Left renal pelvis (tissue), 4 donors: ENCODE results near the gene ATP8A1. TPM values are rescaled to one million over a fixed set of nuclear protein-coding genes. Genes with fewer than 3 reads are reported as not detected.
"Not testable (repeated sequence)": the region's sequence is repeated elsewhere in the genome, so short reads cannot be mapped to it uniquely, and the experiment has no call there.

Experiments used
- DNase-seq, 4 donors: peaks; one replicate each; pipeline ENCODE4 v3.0.0-alpha.2; 2013; ENCODE audit warnings: low read depth in 4 of 4, low spot score in 3 of 4
- polyA plus RNA-seq, 4 donors: library from polyadenylated mRNA; unstranded; fragments of 120-200 nt; gene quantifications; one replicate each; pipeline ENCODE4 v1.2.1, GENCODE V29; 2013; ENCODE audit not compliant: insufficient read length in 4 of 4

The ATP8A1 gene
- polyA plus RNA-seq, 4 donors: 13.6 to 32.4 (median 28.2) TPM

DNA sequence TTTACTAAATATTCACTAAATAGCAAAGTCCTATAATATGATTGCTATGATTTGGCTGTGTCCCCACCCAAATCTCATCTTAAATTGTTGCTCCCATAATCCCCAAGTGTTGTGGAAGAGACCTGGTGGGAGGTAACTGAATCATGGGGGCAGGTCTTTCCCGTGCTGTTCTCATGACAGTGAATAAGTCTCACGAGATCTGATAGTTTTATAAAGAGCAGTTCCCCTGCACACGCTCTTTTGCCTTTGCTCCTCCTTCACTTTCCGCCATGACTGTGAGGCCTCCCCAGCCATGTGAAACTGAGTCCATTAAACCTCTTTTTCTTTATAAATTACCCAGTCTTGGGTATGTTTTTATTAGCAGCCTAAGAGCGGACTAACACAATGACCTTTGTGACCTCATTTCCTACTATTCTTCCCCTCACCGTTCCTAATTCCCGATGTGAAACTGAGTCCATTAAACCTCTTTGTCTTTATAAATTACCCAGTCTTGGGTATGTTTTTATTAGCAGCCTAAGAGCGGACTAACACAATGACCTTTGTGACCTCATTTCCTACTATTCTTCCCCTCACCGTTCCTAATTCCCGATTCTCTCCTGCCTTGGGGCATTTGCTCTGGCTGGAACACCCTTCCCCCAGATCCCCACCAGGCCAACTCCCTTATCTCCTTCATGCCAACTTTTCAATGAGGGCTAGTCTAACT is 4.2 kb downstream of the ATP8A1 start:
- DNase-seq: not testable (repeated sequence)

DNA sequence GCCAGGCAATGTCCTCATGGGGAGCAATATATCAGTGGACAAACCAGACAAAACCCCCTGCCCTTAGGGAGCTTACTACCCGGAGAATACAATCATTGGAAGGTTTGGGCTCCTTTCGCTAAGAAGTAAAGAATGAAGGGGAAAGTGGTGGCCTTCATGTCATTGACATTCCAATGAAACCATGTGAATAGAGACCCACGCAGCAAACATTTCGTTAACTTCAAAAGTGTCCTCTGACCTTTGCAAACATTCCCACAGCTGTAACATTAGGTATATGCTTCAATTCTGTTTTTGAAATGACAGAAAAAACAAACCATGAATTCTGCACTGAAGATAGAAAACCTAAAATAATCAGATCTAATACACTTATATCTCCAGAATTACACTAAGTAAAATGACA is 7.0 kb downstream of the ATP8A1 start:
- DNase-seq: no peak

DNA sequence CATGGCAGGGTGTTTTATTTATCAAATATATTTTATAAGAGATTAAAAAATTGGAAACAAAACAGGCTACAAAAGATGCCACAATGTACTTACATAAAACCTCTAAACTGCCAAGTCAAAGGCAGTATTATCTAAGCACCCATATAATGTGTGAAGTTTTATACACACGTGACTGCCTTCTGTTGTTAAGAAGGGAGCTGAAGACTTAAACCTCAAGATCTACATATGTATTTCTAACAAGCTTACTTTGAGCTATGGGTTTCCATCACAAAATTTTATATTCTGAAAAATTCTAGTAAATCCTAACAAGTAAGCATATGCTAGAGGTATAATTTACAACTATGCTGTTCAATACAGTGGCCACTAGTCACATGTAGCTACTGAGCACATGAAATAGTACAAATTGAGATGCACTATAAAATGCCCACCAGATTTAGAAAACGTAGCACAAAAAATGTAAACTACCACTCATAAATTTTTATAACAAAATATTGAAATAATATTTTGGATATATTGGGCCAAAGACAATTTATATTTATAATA is 9.8 kb downstream of the ATP8A1 start:
- no peak for DNase-seq

GRCh38 chr4:42646013-42646784 is 10.7 kb downstream of the ATP8A1 start:
- no peak for DNase-seq

GRCh38 chr4:42644897-42645296 is 12.0 kb downstream of the ATP8A1 start:
- no peak for DNase-seq

DNA sequence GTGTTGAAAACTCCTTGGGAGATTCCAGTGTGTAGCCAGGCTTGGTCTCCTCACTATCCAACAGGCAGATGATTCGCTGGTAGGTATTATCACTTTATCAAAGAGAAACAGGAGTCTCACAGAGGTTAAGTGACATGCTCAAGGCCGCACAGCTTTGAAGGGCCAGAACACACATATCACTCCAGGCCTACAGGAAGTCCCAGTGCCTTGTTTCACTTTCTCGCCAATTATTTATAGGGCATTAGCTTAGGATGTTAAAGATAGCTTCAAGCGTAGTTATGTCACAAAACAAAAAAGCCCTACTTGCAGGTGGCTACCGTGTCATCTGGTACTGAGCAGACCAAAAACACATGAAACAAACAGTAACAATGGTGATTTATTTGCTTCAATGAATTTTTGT is 13.2 kb downstream of the ATP8A1 start:
- DNase-seq: no peak

GRCh38 chr4:42642845-42643615 is 13.9 kb downstream of the ATP8A1 start:
- no peak for DNase-seq

GRCh38 chr4:42642101-42642797 is 14.7 kb downstream of the ATP8A1 start:
- DNase-seq: no peak

- no peak for DNase-seq
These were observed 15.2 kb downstream of the ATP8A1 start for GRCh38 chr4:42641656-42642055.

GRCh38 chr4:42641161-42641560 is 15.7 kb downstream of the ATP8A1 start:
- no peak for DNase-seq

- DNase-seq: no peak
These were observed 16.3 kb downstream of the ATP8A1 start for GRCh38 chr4:42640613-42641012.

GRCh38 chr4:42638993-42639392 is 17.9 kb downstream of the ATP8A1 start:
- no peak for DNase-seq

DNA sequence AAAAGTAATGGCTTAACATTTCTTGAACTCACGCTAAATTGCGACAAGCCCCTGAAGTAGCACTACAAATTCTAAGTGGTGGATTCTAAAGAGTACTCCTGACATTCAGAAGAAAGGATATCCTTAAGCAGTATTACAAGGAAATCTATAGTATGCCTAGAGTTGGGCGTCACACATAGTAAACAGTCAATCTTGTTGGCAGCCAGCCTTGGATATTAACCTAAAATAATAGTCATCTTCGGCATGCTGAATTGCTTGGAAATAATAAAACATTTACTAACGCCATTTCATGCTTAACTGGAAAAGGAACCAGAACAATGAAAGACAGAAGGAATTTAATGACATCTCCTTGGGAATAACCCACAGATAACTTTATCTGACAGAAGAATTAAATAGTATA is 18.6 kb downstream of the ATP8A1 start:
- DNase-seq: no peak

DNA sequence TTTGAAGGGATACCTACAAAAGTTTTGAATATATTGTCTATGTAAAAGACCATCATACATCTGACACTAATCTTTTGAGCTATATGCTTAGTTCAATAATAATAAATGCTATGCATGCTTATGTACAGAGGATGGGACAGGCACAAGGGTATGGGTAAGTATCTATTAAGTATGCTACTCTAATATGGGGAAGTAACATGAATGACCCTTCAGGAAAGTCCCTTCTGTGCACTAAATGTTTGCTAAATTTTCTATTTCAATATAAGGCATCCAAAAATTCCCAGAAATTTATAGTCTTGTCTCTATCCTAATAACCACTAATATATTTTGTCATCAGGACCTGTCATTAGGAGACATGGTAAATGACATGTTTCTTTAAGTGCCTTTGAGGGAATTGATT is 19.0 kb downstream of the ATP8A1 start:
- DNase-seq: no peak

DNA sequence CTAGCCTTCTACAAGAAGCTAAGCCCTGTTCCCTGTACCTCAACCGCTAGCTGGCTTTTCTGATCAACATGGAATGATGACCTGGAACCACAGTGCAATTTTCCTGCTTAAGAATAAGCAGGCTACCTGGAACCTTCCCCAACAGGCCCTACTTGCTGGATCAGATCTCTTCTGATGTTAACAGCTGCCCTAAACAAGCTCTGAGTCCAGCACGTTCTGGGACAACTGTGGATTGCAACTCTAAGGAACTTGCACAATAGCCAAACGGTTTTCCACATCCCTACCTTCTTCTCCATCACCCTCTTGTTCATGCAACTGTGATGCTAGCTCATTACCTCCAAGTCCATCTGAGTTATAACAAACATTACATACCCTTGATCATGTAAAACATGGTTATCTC is 19.8 kb downstream of the ATP8A1 start:
- DNase-seq: no peak

GRCh38 chr4:42636645-42636949 is 20.3 kb downstream of the ATP8A1 start:
- DNase-seq: no peak

GRCh38 chr4:42633605-42634388 is 23.1 kb downstream of the ATP8A1 start:
- no peak for DNase-seq

GRCh38 chr4:42632653-42633382 is 24.1 kb downstream of the ATP8A1 start:
- DNase-seq: no peak

GRCh38 chr4:42630908-42631307 is 26.0 kb downstream of the ATP8A1 start:
- DNase-seq: no peak
